Peyer's patch (tissue), 4 donors: ENCODE measurements around the gene TLE7.

Experiments
- POLR2A ChIP-seq, 2 donors: fragments of 450-650 bp; IDR thresholded peaks; one replicate each; pipeline ENCODE4 v1.5.1; 2017; ENCODE audit warnings: antibody characterized with exemption in 2 of 2, mild to moderate bottlenecking in 2 of 2, moderate library complexity in 2 of 2
- TF ChIP-seq, protein P1 (sequence below), 6 experiments: fragments of 450-650 bp in 4 of 6; fragments of 200-600 bp in 2 of 6; sonication (generic) in 1 of 6; IDR thresholded peaks; one replicate each; pipeline ENCODE4 v1.5.1; 2017 to 2019; ENCODE audit warnings: antibody characterized with exemption in 6 of 6, mild to moderate bottlenecking in 3 of 6, moderate library complexity in 1 of 6

DNA sequence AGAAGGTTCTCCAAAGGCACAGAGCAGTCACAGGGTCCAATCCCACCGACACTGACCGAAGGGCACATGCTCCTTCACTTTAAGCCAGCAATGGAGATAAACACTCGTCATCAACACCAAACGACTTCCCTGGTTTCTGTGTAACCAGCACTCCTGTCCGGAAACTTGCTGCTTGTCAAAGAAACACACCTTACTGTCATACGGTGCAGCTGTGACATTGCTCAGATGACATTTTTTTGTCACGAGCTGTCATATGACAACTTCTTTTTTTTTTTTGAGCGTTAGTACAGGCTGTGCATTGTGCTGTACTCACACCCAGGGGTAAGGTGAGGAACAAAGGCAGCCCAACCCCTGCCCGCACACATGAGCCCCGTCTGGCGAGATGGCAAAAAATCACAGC lies 39.2 kb downstream of the TLE7 start:
- TF ChIP-seq POLR2A (IDR thresholded peaks at IDR 0.05) = no peak
- TF ChIP-seq, protein P1, sequence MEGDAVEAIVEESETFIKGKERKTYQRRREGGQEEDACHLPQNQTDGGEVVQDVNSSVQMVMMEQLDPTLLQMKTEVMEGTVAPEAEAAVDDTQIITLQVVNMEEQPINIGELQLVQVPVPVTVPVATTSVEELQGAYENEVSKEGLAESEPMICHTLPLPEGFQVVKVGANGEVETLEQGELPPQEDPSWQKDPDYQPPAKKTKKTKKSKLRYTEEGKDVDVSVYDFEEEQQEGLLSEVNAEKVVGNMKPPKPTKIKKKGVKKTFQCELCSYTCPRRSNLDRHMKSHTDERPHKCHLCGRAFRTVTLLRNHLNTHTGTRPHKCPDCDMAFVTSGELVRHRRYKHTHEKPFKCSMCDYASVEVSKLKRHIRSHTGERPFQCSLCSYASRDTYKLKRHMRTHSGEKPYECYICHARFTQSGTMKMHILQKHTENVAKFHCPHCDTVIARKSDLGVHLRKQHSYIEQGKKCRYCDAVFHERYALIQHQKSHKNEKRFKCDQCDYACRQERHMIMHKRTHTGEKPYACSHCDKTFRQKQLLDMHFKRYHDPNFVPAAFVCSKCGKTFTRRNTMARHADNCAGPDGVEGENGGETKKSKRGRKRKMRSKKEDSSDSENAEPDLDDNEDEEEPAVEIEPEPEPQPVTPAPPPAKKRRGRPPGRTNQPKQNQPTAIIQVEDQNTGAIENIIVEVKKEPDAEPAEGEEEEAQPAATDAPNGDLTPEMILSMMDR (IDR thresholded peaks at IDR 0.05) = no peak
